ENCODE results near the gene NME3. TPM values are rescaled to one million over a fixed set of nuclear protein-coding genes. Genes with fewer than 3 reads are reported as not detected.

The NME3 gene
- total RNA-seq, 1 experiment from 2014 or later: 86.8 TPM

- no peak for ATAC-seq
- no peak overlapping the region for H3K4me3 Mint-ChIP-seq
- TF ChIP-seq AR (CRISPR knock-in tag; IDR thresholded peaks at IDR 0.05) (no peak), ZNF121 (CRISPR knock-in tag; IDR thresholded peaks at IDR 0.05) (0 out of 2 replicates have a peak, but pooled peaks have one; percentile 32)
- POLR2A ChIA-PET: no interaction called here
- CTCF ChIA-PET: interaction anchor here (1.2 to 1.3 kb wide), 3 partner anchors 15 to 238 kb away, joined by 3 to 4 read pairs (median 3); no protein-coding TSS in a partner anchor
- DNase-seq (ENCODE audit: low spot score): no peak
- no peaks in the 10 kb centered on the region for H3K9me3 Mint-ChIP-seq
- no peaks in the 10 kb centered on the region for H3K27me3 Mint-ChIP-seq (ENCODE audit: low read depth)
- H3K4me1 Mint-ChIP-seq: peaks cover 7% of the 10 kb centered on the region
- no peaks in the 10 kb centered on the region for H3K36me3 Mint-ChIP-seq
- no peak overlapping the region for H3K27ac Mint-ChIP-seq
These were observed 7.1 kb upstream of the NME3 start for GRCh38 chr16:1778200-1779179.

- Mint-ChIP-seq H3K27ac (no peak overlapping the region), H3K4me1 (peaks cover 7% of the 10 kb centered on the region), H3K27me3 (ENCODE audit: low read depth) (no peaks in the 10 kb centered on the region), H3K36me3 (no peaks in the 10 kb centered on the region), H3K4me3 (no peak overlapping the region), H3K9me3 (no peaks in the 10 kb centered on the region)
- ATAC-seq: no peak
- ChIA-PET CTCF (interaction anchor here (1.2 to 1.3 kb wide), 3 partner anchors 14 to 239 kb away, joined by 3 to 4 read pairs (median 3); no protein-coding TSS in a partner anchor), POLR2A (no interaction called here)
- DNase-seq (ENCODE audit: low spot score): no peak
- TF ChIP-seq ZNF281 (CRISPR knock-in tag; IDR thresholded peaks at IDR 0.05) (no peak), SP1 (CRISPR knock-in tag; conservative IDR thresholded peaks at IDR 0.05) (no peak)
These were observed 6.2 kb upstream of the NME3 start for GRCh38 chr16:1777375-1778199.

- Mint-ChIP-seq H3K4me1 (peaks cover 7% of the 10 kb centered on the region), H3K27ac (no peak overlapping the region), H3K36me3 (peaks cover 4% of the 10 kb centered on the region), H3K4me3 (no peak overlapping the region), H3K9me3 (no peaks in the 10 kb centered on the region), H3K27me3 (ENCODE audit: low read depth) (no peaks in the 10 kb centered on the region; the same call in 1 of the 2 replicates)
- ATAC-seq: no peak
- ChIA-PET CTCF (interaction anchor here (1.2 to 1.3 kb wide), 2 partner anchors 13 to 239 kb away, joined by 3 read pairs; no protein-coding TSS in a partner anchor), POLR2A (no interaction called here)
- DNase-seq (ENCODE audit: low spot score): no peak
- TF ChIP-seq ETV6 (CRISPR knock-in tag; IDR thresholded peaks at IDR 0.05): no peak
- TF ChIP-seq ZMAT4 (CRISPR knock-in tag; IDR thresholded peaks at IDR 0.05): no peak
- no peak for TF ChIP-seq ZNF121 (CRISPR knock-in tag; IDR thresholded peaks at IDR 0.05)
- TF ChIP-seq TCF7 (CRISPR knock-in tag; IDR thresholded peaks at IDR 0.05; ENCODE audit: low read depth): no peak
- TF ChIP-seq CTCF (IDR thresholded peaks at IDR 0.05): no peak
- TF ChIP-seq MYBL2 (CRISPR knock-in tag; IDR thresholded peaks at IDR 0.05): no peak
- no peak for TF ChIP-seq PREB (CRISPR knock-in tag; IDR thresholded peaks at IDR 0.05; ENCODE audit: borderline replicate concordance)
- TF ChIP-seq FOXP1 (CRISPR knock-in tag; IDR thresholded peaks at IDR 0.05; ENCODE audit: borderline replicate concordance): no peak
- no peak for TF ChIP-seq ATF6 (CRISPR knock-in tag; IDR thresholded peaks at IDR 0.05)
- TF ChIP-seq JUN (CRISPR knock-in tag; IDR thresholded peaks at IDR 0.05): no peak
- TF ChIP-seq IRF1 (CRISPR knock-in tag; IDR thresholded peaks at IDR 0.05): no peak
These were observed 5.6 kb upstream of the NME3 start for GRCh38 chr16:1776991-1777374.
